ENCODE results near the gene GATAD2A. TPM values are rescaled to one million over a fixed set of nuclear protein-coding genes. Genes with fewer than 3 reads are reported as not detected.

Gene GATAD2A
- total RNA-seq, 1 donor from 2014 or later = 163 TPM

- no peak overlapping the region for H3K4me3 Mint-ChIP-seq (ENCODE audit: unreplicated experiment)
- no peak overlapping the region for H3K27ac Mint-ChIP-seq (ENCODE audit: unreplicated experiment)
- FAIRE-seq (no peak), DNase-seq (ENCODE audit: low read depth) (peak; percentile 51)
- Histone ChIP-seq H3K4me3 (ENCODE audit: insufficient read depth, low read depth, low read length) (no peak overlapping the region), H3K27me3 (ENCODE audit: insufficient read depth, low read length) (no peaks in the 10 kb centered on the region), H3K27ac (ENCODE audit: low read depth, low read length) (no peak overlapping the region), H3K4me2 (ENCODE audit: low read length) (no peak overlapping the region), H4K20me1 (ENCODE audit: insufficient read depth, low read length) (no peaks in the 10 kb centered on the region), H2AFZ (ENCODE audit: low read depth, low read length) (no peak overlapping the region), H3K79me2 (ENCODE audit: insufficient read depth, low read length) (no peaks in the 10 kb centered on the region), H3K4me1 (ENCODE audit: insufficient read depth, low read length) (no peaks in the 10 kb centered on the region), H3K9me3 (ENCODE audit: insufficient read depth, low read depth, low read length) (no peaks in the 10 kb centered on the region), H3K36me3 (ENCODE audit: insufficient read depth, low read length) (peaks cover 2% of the 10 kb centered on the region), H3K9ac (ENCODE audit: low read length) (no peak overlapping the region)
- H3K36me3 Mint-ChIP-seq (ENCODE audit: low read depth, unreplicated experiment) = peaks cover 3% of the 10 kb centered on the region
- H3K27me3 Mint-ChIP-seq (ENCODE audit: low read depth, unreplicated experiment) = no peaks in the 10 kb centered on the region
- H3K9me3 Mint-ChIP-seq (ENCODE audit: unreplicated experiment) = no peaks in the 10 kb centered on the region
- no peak for TF ChIP-seq EZH2 (IDR thresholded peaks at IDR 0.05; ENCODE audit: insufficient read depth, low read length)
- TF ChIP-seq CTCF (IDR thresholded peaks at IDR 0.05; ENCODE audit: insufficient read depth, low read depth, low read length) = peak; percentile 72
- H3K4me1 Mint-ChIP-seq (ENCODE audit: low read depth, unreplicated experiment) = peaks cover 3% of the 10 kb centered on the region
Observed at GRCh38 chr19:19361075-19361594, 44.3 kb upstream of the GATAD2A start.

- no peaks in the 10 kb centered on the region for H3K79me2 ChIP-seq (ENCODE audit: insufficient read depth, low read length)
- H3K27ac ChIP-seq (ENCODE audit: low read depth, low read length) = no peak overlapping the region
- H3K4me1 ChIP-seq (ENCODE audit: insufficient read depth, low read length) = peaks cover 6% of the 10 kb centered on the region
- Mint-ChIP-seq H3K4me3 (ENCODE audit: unreplicated experiment) (no peak overlapping the region), H3K36me3 (ENCODE audit: low read depth, unreplicated experiment) (peaks cover 3% of the 10 kb centered on the region), H3K4me1 (ENCODE audit: low read depth, unreplicated experiment) (peaks cover 3% of the 10 kb centered on the region), H3K9me3 (ENCODE audit: unreplicated experiment) (no peaks in the 10 kb centered on the region), H3K27ac (ENCODE audit: unreplicated experiment) (no peak overlapping the region), H3K27me3 (ENCODE audit: low read depth, unreplicated experiment) (no peaks in the 10 kb centered on the region)
- DNase-seq (ENCODE audit: low read depth) = no peak
- no peak for FAIRE-seq
- no peak overlapping the region for H2AFZ ChIP-seq (ENCODE audit: low read depth, low read length)
- H3K9ac ChIP-seq (ENCODE audit: low read length) = no peak overlapping the region
- H3K27me3 ChIP-seq (ENCODE audit: insufficient read depth, low read length) = no peaks in the 10 kb centered on the region
- no peak overlapping the region for H3K4me2 ChIP-seq (ENCODE audit: low read length)
- no peaks in the 10 kb centered on the region for H4K20me1 ChIP-seq (ENCODE audit: insufficient read depth, low read length)
- peaks cover 2% of the 10 kb centered on the region for H3K36me3 ChIP-seq (ENCODE audit: insufficient read depth, low read length)
- TF ChIP-seq CTCF (IDR thresholded peaks at IDR 0.05; ENCODE audit: insufficient read depth, low read depth, low read length) (no peak), EZH2 (IDR thresholded peaks at IDR 0.05; ENCODE audit: insufficient read depth, low read length) (no peak)
- H3K4me3 ChIP-seq (ENCODE audit: insufficient read depth, low read depth, low read length) = no peak overlapping the region
- no peaks in the 10 kb centered on the region for H3K9me3 ChIP-seq (ENCODE audit: insufficient read depth, low read depth, low read length)
Observed at GRCh38 chr19:19362075-19362474, 43.4 kb upstream of the GATAD2A start.

All from astrocyte (in vitro differentiated cells and primary cell).